Breast epithelium (tissue), 4 donors: Measurements from ENCODE around the gene SARM1. TPM values are rescaled to one million over a fixed set of nuclear protein-coding genes. Genes with fewer than 3 reads are reported as not detected.

Experiments used
- DNase-seq, 2 donors: peaks; one replicate each; pipeline ENCODE4 v3.0.0-alpha.2; 2019; ENCODE audit warnings: low spot score in 2 of 2
- H3K27ac ChIP-seq, 2 donors: fragments of 200-600 bp; sonication (generic) in 1 of 2; one replicate each; pipeline ENCODE4 v1.5.1; 2016 to 2019; ENCODE audit warnings: mild to moderate bottlenecking in 1 of 2
- H3K27me3 ChIP-seq, 2 donors: fragments of 200-600 bp; sonication (generic) in 1 of 2; one replicate each; pipeline versions ENCODE4 v1.5.1 to v1.6.0; 2017 to 2019; ENCODE audit warnings: control low read depth in 1 of 2, mild to moderate bottlenecking in 1 of 2
- H3K36me3 ChIP-seq: fragments of 200-600 bp; one replicate; pipeline ENCODE4 v1.5.1; 2019
- H3K4me1 ChIP-seq, 2 donors: fragments of 200-600 bp; sonication (generic); one replicate each; pipeline ENCODE4 v1.5.1; 2016 to 2019; ENCODE audit warnings: control low read depth in 1 of 2
- H3K4me3 ChIP-seq, 3 donors: fragments of 200-600 bp; sonication (generic); 1 replicate in 2 of 3; 2 replicates in 1 of 3; pipeline ENCODE4 v1.5.1; 2016 to 2019; ENCODE audit warnings: mild to moderate bottlenecking in 3 of 3, moderate library complexity in 2 of 3
- H3K9me3 ChIP-seq, 2 donors: fragments of 200-600 bp; sonication (generic) in 1 of 2; one replicate each; pipeline ENCODE4 v1.5.1; 2016 to 2019; ENCODE audit warnings: control low read depth in 1 of 2
- POLR2A ChIP-seq: fragments of 450-650 bp; IDR thresholded peaks from one replicate; pipeline ENCODE4 v1.6.1; 2016; ENCODE audit warnings: antibody characterized with exemption, mild to moderate bottlenecking, moderate library complexity
- POLR2AphosphoS5 ChIP-seq, 3 donors: sonication (generic); formaldehyde crosslinking; IDR thresholded peaks; one replicate each; pipeline ENCODE4 v1.6.1; 2017; ENCODE audit warnings: antibody characterized with exemption in 3 of 3
- intact Hi-C: fragments of 100-400 bp; cut with DNase I; formaldehyde crosslinking; loops from one replicate; pipeline ENCODE4 v1.15.1; 2023; ENCODE audit warnings: low total_unique reads
- total RNA-seq, 3 donors: library from RNA; depleted of rRNA; stranded (reverse); fragments of >200 nt; gene quantifications; one replicate each; pipeline ENCODE4 v1.1.0, GENCODE V29; 2016
- TF ChIP-seq, protein P1 (sequence below), 3 donors: fragments of 450-650 bp; IDR thresholded peaks; one replicate each; pipeline ENCODE4 v1.5.1; 2016 to 2017; ENCODE audit warnings: antibody characterized with exemption in 3 of 3, mild to moderate bottlenecking in 3 of 3, moderate library complexity in 3 of 3

SARM1 gene
- total RNA-seq, 3 donors from 2014 or later, result 6.4 to 14.3 (median 13.8) TPM

DNA sequence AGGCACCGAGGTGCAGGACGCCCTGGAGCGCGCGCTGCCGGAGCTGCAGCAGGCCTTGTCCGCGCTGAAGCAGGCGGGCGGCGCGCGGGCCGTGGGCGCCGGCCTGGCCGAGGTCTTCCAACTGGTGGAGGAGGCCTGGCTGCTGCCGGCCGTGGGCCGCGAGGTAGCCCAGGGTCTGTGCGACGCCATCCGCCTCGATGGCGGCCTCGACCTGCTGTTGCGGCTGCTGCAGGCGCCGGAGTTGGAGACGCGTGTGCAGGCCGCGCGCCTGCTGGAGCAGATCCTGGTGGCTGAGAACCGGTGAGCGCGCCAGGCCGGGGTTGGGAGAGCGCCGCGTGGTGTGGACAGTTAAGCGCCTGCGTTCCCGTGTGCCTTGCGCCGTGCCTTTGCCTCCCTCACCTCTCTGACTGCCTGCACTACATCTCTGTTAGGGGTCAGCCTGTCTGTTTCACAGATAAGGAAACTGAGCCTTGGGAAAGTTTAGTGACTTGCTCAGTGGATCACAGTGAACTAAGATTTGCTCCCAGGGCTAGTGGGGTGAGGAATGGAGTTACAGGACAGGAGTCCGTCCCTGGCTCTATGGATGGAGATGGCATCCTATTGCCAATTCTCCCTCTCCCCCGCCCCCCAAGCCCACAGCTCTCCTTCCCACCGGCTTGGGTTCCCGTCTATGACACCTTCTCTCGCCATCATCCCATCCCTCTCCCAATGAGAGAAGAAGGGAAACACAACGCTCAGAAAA lies 880 bp downstream of the SARM1 start:
- intact Hi-C loops, result no loop called here
- Histone ChIP-seq H3K9me3 (no peaks in the 10 kb centered on the region), H3K4me3 (peak overlapping the region; percentile 49 to 85 (median 58)), H3K27me3 (no peaks in the 10 kb centered on the region), H3K4me1 (no peaks in the 10 kb centered on the region), H3K27ac (peak overlapping the region; percentile 58 to 78), H3K36me3 (no peaks in the 10 kb centered on the region)
- TF ChIP-seq POLR2A (no peak), POLR2AphosphoS5 (IDR thresholded peaks at IDR 0.05) (no peak)
- TF ChIP-seq, protein P1, sequence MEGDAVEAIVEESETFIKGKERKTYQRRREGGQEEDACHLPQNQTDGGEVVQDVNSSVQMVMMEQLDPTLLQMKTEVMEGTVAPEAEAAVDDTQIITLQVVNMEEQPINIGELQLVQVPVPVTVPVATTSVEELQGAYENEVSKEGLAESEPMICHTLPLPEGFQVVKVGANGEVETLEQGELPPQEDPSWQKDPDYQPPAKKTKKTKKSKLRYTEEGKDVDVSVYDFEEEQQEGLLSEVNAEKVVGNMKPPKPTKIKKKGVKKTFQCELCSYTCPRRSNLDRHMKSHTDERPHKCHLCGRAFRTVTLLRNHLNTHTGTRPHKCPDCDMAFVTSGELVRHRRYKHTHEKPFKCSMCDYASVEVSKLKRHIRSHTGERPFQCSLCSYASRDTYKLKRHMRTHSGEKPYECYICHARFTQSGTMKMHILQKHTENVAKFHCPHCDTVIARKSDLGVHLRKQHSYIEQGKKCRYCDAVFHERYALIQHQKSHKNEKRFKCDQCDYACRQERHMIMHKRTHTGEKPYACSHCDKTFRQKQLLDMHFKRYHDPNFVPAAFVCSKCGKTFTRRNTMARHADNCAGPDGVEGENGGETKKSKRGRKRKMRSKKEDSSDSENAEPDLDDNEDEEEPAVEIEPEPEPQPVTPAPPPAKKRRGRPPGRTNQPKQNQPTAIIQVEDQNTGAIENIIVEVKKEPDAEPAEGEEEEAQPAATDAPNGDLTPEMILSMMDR (IDR thresholded peaks at IDR 0.05), result no peak
- no peak for DNase-seq

DNA sequence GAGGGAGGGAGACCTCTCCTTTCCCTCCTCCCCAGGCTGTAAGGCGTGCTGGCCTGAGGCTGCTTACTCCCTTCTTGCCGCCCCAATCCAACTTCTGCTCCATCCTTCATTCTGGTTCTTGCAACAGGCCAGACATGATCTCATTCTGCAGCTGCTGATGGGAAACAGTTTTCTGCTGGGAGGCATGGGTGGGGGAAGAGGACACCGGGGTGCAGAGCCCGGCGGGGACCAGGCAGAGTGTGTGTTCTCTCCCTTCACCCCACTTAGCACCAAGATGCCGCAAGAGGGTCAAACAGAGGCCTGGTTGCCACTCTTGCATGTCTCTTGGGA lies 1.4 kb downstream of the SARM1 start:
- Histone ChIP-seq H3K27me3 (no peaks in the 10 kb centered on the region), H3K4me1 (no peaks in the 10 kb centered on the region), H3K36me3 (no peaks in the 10 kb centered on the region), H3K9me3 (no peaks in the 10 kb centered on the region), H3K4me3 (peak overlapping the region in 2 of 3 donors; percentile 58 to 85), H3K27ac (no peak overlapping the region)
- no peak for DNase-seq
- TF ChIP-seq POLR2AphosphoS5 (IDR thresholded peaks at IDR 0.05) (no peak), POLR2A (no peak)
- TF ChIP-seq, protein P1 (IDR thresholded peaks at IDR 0.05), result no peak
- intact Hi-C loops, result no loop called here

DNA sequence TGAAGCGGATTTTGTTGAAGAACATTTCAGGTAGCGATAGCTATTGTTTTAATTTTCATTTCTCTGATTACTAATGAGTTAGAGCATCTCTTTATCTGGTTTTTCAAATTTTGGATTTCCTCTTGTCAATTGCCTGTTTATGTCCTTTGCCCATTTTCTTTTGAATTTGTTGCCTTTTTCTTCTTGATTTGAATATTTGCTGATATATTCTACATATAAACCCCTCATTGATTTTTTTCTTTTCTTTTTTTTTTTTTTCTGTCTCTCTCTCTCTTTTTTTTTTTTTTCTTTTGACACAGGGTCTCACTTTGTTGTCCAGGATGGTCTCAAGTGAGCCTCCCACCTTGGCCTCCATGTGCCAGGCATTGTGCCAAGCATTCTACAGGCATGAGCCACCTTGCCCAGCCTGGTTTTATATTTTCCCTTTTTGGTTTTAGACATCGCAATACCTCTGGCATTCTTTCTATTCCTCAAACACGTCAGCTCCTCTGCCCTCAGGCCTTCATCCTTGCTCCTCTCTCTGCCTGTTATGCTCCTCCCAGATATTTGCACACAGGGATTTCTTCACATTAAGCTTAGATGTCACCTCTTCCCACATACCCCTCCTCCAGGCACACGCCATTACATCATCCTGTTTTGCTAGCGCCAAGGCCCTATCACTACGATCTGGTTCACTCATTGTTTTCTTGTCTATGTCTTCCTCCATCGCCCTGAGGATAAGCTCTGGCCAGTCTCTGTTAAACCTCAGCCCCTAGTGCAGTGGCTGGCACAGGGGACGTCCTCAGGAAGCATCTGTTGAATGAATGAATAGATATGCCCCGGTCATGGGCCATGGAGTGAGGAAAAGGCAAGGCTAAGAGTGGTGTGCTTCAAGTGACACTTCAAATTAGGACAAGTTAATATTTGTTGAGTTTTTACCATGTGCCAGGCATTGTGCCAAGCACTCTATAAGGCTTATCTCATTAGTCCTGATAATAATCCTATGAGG lies 8.6 kb downstream of the SARM1 start:
- intact Hi-C loops, result no loop called here
- TF ChIP-seq POLR2AphosphoS5 (IDR thresholded peaks at IDR 0.05) (peak in 2 of 3 donors; percentile 27 to 28), POLR2A (no peak)
- TF ChIP-seq, protein P1 (IDR thresholded peaks at IDR 0.05), result no peak
- H3K27ac ChIP-seq, result peak overlapping the region; percentile 66 to 74
- H3K9me3 ChIP-seq, result no peaks in the 10 kb centered on the region
- no peaks in the 10 kb centered on the region for H3K27me3 ChIP-seq
- DNase-seq, result peak in 1 of 2 donors; percentile 75
- no peak overlapping the region for H3K4me3 ChIP-seq
- H3K36me3 ChIP-seq, result no peaks in the 10 kb centered on the region
- no peaks in the 10 kb centered on the region for H3K4me1 ChIP-seq

DNA sequence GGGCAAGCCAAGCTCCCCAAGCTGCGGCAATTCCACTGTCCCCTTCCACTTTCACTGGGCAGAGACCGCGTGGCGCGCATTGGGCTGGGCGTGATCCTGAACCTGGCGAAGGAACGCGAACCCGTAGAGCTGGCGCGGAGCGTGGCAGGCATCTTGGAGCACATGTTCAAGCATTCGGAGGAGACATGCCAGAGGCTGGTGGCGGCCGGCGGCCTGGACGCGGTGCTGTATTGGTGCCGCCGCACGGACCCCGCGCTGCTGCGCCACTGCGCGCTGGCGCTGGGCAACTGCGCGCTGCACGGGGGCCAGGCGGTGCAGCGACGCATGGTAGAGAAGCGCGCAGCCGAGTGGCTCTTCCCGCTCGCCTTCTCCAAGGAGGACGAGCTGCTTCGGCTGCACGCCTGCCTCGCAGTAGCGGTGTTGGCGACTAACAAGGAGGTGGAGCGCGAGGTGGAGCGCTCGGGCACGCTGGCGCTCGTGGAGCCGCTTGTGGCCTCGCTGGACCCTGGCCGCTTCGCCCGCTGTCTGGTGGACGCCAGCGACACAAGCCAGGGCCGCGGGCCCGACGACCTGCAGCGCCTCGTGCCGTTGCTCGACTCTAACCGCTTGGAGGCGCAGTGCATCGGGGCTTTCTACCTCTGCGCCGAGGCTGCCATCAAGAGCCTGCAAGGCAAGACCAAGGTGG lies 9.8 kb downstream of the SARM1 start:
- Histone ChIP-seq H3K9me3 (no peaks in the 10 kb centered on the region), H3K4me1 (no peaks in the 10 kb centered on the region), H3K27me3 (no peaks in the 10 kb centered on the region), H3K36me3 (no peaks in the 10 kb centered on the region), H3K27ac (peak overlapping the region in 1 of 2 donors; percentile 74), H3K4me3 (no peak overlapping the region)
- TF ChIP-seq POLR2AphosphoS5 (IDR thresholded peaks at IDR 0.05), result no peak
- TF ChIP-seq POLR2A, result no peak
- TF ChIP-seq, protein P1 (IDR thresholded peaks at IDR 0.05), result no peak
- intact Hi-C loops, result no loop called here
- DNase-seq, result no peak
